KMS-11 (cell line): ENCODE results near the gene LIMS1.
"Not testable (repeated sequence)": the region's sequence is repeated elsewhere in the genome, so short reads cannot be mapped to it uniquely, and the experiment has no call there.

ENCODE experiments used
- H2AFZ ChIP-seq: fragments of 200-600 bp; sonication (generic); 2 replicates; pipeline ENCODE4 v1.6.1; 2016; ENCODE audit warnings: antibody characterized with exemption, mixed run types, low read depth
- H3K27ac ChIP-seq: fragments of 200-600 bp; sonication (generic); 2 replicates; pipeline ENCODE4 v1.6.1; 2016; ENCODE audit warnings: mild to moderate bottlenecking, mixed run types
- H3K27me3 ChIP-seq: fragments of 200-600 bp; sonication (generic); 2 replicates; pipeline ENCODE4 v1.6.1; 2017; ENCODE audit warnings: mild to moderate bottlenecking, low read depth, mixed run types, moderate library complexity; ENCODE audit not compliant: insufficient read depth
- H3K36me3 ChIP-seq: fragments of 200-600 bp; sonication (generic); 2 replicates; pipeline ENCODE4 v1.6.1; 2017; ENCODE audit warnings: mild to moderate bottlenecking, mixed run types; ENCODE audit not compliant: insufficient read depth
- H3K4me1 ChIP-seq: fragments of 200-600 bp; sonication (generic); 2 replicates; pipeline ENCODE4 v1.6.1; 2016; ENCODE audit warnings: mild to moderate bottlenecking, low read depth, mixed run types; ENCODE audit not compliant: poor library complexity, severe bottlenecking
- H3K4me2 ChIP-seq: fragments of 200-600 bp; sonication (generic); 2 replicates; pipeline ENCODE4 v1.7.0; 2016; ENCODE audit warnings: mild to moderate bottlenecking, mixed run types
- H3K4me3 ChIP-seq: fragments of 200-600 bp; sonication (generic); IDR thresholded peaks from 2 replicates; pipeline ENCODE4 v1.6.1; 2017; ENCODE audit warnings: low read depth, low read length, mixed read lengths; ENCODE audit not compliant: insufficient read depth
- H3K79me2 ChIP-seq: fragments of 200-600 bp; sonication (generic); 2 replicates; pipeline ENCODE4 v1.6.1; 2016; ENCODE audit warnings: low read depth, mixed run types; ENCODE audit not compliant: insufficient read depth
- H3K9ac ChIP-seq: fragments of 200-600 bp; sonication (generic); 2 replicates; pipeline ENCODE4 v1.6.1; 2016; ENCODE audit warnings: mild to moderate bottlenecking, mixed run types
- H4K20me1 ChIP-seq: fragments of 200-600 bp; sonication (generic); 2 replicates; pipeline ENCODE4 v1.6.1; 2016; ENCODE audit warnings: mild to moderate bottlenecking, mixed run types; ENCODE audit not compliant: insufficient read depth
- TF ChIP-seq, protein P1 (sequence below): fragments of 200-600 bp; sonication (generic); conservative IDR thresholded peaks from 2 replicates; pipeline ENCODE4 v1.6.1; 2017; ENCODE audit warnings: low read depth, mild to moderate bottlenecking, antibody characterized with exemption, low read length, moderate library complexity, mixed read lengths

Gene LIMS1

DNA sequence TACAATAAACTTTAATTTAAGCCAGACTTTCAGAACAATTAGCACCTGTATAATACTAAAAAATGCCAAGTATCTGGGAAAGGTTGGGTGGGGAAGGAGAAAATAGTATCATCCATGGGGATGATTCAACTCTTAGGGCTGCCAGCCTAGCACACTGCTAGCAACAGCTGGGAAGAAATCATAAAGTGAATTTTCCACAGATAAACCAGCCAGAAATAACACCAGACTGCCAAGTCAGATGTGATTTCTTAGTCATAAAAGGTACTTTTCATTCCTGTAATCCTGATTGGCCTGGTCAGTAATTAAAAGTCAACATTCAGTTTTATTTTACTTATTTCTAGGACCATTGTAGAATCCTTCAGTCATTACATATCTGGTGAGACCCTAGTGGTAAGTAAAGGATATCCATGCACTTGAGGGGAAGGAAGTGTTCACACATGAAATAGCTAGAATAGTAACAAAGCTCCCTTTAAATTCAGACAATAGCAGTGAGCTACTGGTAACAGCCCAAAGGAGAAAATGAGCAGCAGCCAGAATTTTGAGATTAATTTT, 59.4 kb downstream of the LIMS1 start:
- peaks cover 4% of the 10 kb centered on the region; the same call in 1 of the 2 replicates for H3K79me2 ChIP-seq
- no peak overlapping the region for H3K9ac ChIP-seq
- H3K4me2 ChIP-seq: peak overlapping the region; percentile 58; the same call in 1 of the 2 replicates
- no peaks in the 10 kb centered on the region for H3K36me3 ChIP-seq
- H3K27me3 ChIP-seq: no peaks in the 10 kb centered on the region
- H2AFZ ChIP-seq: no peak overlapping the region
- TF ChIP-seq, protein P1, sequence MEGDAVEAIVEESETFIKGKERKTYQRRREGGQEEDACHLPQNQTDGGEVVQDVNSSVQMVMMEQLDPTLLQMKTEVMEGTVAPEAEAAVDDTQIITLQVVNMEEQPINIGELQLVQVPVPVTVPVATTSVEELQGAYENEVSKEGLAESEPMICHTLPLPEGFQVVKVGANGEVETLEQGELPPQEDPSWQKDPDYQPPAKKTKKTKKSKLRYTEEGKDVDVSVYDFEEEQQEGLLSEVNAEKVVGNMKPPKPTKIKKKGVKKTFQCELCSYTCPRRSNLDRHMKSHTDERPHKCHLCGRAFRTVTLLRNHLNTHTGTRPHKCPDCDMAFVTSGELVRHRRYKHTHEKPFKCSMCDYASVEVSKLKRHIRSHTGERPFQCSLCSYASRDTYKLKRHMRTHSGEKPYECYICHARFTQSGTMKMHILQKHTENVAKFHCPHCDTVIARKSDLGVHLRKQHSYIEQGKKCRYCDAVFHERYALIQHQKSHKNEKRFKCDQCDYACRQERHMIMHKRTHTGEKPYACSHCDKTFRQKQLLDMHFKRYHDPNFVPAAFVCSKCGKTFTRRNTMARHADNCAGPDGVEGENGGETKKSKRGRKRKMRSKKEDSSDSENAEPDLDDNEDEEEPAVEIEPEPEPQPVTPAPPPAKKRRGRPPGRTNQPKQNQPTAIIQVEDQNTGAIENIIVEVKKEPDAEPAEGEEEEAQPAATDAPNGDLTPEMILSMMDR: no peak
- H4K20me1 ChIP-seq: no peaks in the 10 kb centered on the region
- H3K4me1 ChIP-seq: peaks cover 41% of the 10 kb centered on the region
- no peak overlapping the region for H3K4me3 ChIP-seq
- no peak overlapping the region for H3K27ac ChIP-seq

DNA sequence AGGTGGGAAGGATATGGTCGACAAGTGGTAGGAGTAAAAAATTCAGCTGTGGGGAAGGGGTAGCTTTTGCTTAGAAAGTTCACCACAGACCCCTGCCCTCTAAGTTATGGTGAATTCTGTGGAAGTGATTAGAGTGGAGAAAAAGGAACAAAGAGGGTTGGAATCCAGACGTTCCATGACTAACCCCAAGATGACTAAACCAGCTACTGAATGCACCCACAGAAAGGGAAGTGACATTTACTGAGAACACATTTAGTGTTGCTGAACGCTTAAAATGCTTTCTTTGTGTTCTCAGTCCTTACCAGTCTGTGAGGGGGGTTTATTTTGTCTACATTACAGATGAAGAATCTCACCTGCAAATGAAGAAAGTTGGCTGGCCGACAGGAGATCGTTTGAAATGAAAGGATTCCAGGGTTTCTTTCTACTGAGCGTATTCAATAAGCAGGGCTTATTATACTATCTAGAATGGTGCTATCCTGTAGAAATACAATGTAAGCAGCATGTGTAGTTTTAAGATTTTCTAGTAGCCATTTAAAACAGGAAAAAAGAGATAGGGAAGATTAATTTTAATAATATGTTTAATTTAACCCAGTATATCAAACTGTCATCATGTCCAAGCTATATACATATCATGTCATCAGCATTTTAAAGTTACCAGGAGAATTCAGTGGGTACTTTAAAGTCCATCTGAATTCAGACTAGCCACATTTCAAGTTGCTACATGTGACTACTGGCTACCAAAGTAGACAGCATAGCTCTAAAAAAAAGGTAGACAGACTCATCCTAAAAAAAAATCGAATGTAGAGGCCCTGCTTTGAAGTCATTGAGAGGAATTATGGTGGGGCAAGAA, 60.1 kb downstream of the LIMS1 start:
- no peaks in the 10 kb centered on the region for H4K20me1 ChIP-seq
- H3K4me3 ChIP-seq: no peak overlapping the region
- TF ChIP-seq, protein P1: no peak
- H3K4me2 ChIP-seq: peak overlapping the region; percentile 58
- H3K79me2 ChIP-seq: no peaks in the 10 kb centered on the region
- no peaks in the 10 kb centered on the region for H3K27me3 ChIP-seq
- H2AFZ ChIP-seq: no peak overlapping the region
- H3K36me3 ChIP-seq: no peaks in the 10 kb centered on the region
- no peak overlapping the region for H3K9ac ChIP-seq
- H3K27ac ChIP-seq: peak overlapping the region; percentile 25; the same call in 1 of the 2 replicates
- peaks cover 41% of the 10 kb centered on the region for H3K4me1 ChIP-seq

DNA sequence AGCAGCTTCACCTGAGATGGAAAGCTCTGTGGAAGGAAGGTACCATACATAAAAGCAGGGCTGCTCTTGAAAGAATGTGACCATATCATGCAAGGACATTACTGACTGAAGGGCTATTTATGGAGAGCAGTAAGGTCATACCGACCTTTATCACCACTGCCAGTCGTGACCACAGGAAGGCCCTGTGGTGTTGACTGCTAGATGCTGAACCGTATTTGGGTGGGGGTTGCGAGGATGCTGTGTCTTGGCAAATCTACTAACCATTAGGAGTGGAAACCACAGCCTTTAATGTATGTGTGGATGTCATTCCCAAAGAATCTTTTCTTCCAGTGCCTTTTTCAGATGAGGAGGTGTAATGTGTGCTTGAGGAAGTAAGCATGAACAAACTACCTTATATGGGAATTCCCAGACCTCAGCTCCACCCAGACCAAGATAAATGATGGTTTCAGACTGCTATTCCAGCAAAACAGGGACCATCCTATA, 60.8 kb downstream of the LIMS1 start:
- no peaks in the 10 kb centered on the region for H3K36me3 ChIP-seq
- peak overlapping the region; percentile 58 for H3K4me2 ChIP-seq
- TF ChIP-seq, protein P1: no peak
- H3K27ac ChIP-seq: peak overlapping the region; percentile 25; the same call in 1 of the 2 replicates
- H4K20me1 ChIP-seq: no peaks in the 10 kb centered on the region
- no peaks in the 10 kb centered on the region for H3K27me3 ChIP-seq
- peaks cover 41% of the 10 kb centered on the region for H3K4me1 ChIP-seq
- H3K4me3 ChIP-seq: no peak overlapping the region
- no peaks in the 10 kb centered on the region for H3K79me2 ChIP-seq
- no peak overlapping the region for H2AFZ ChIP-seq
- no peak overlapping the region for H3K9ac ChIP-seq

DNA sequence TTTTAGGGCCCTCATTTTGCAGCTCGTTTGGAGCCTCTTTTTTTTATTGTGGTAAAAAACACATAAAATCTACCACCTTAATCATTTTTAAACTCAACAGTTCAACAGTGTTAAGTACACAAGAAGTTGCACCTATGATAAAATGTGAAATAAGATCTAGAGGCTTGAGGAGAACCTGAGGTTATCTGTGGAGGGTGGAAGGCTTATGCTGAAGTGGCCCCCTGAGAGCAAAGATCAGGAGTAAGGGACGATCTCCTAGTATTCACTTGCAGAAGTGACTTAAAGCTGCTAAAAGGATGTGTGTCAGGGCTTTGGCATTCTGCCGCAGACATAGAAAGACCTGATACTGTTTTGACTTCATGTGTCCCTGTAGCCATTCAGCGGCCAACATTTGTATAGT, 61.5 kb downstream of the LIMS1 start:
- not testable (repeated sequence) for H3K4me3 ChIP-seq, H4K20me1 ChIP-seq, H2AFZ ChIP-seq, H3K4me2 ChIP-seq, H3K36me3 ChIP-seq, H3K79me2 ChIP-seq, H3K9ac ChIP-seq, H3K27me3 ChIP-seq, H3K27ac ChIP-seq
- peaks cover 41% of the 10 kb centered on the region for H3K4me1 ChIP-seq

DNA sequence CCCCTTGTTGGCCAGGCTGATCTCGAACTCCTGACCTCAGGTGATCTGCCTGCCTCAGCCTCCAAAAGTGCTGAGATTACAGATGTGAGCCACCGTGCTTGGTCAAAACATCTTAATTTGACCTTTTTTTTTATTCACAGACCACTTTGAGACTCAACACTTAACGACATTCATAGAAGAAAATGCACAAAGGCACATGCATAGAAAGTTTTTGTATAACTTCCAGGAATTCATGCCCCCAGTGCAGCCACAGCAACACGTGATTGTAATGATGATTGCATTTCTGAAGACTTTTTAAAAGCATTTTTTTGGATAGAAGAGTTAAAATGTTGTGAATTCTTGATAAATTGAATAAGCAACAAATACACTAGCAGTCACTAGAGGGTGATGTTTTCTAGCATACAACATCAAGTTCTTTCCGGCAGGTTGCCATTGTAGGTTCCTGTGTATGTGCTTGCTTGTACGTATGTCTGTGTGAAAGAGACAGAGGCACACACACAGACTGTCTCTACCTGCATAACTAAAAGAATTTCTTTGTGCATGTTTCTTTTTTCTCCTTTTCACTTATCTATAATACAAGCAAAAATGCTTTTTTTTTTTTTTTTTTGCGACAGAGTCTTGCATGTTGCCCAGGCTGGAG, 63.0 kb downstream of the LIMS1 start:
- H3K9ac ChIP-seq, H3K36me3 ChIP-seq, H3K4me2 ChIP-seq, H4K20me1 ChIP-seq, H2AFZ ChIP-seq, H3K27me3 ChIP-seq, H3K27ac ChIP-seq, H3K79me2 ChIP-seq, H3K4me3 ChIP-seq: not testable (repeated sequence)
- peaks cover 41% of the 10 kb centered on the region for H3K4me1 ChIP-seq

DNA sequence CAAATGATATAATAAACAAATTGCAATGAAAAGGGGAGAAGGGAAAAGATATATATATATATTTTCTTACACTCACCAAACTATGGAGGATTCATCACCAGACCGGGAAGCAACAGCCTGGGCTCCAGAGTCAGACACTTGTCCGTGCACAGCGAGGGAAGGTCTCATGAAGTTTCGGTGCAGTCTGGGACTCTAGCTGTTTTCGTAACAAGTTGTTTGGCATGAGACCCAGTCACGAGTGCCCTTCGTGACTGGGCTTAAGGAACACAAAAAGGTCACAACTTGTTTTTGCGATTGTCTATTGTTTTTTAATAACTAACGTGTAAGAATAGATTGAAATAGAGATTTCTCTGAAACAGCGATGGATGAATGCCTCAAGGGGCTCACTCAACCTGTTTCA, 66.9 kb downstream of the LIMS1 start:
- not testable (repeated sequence) for H3K27ac ChIP-seq, H3K36me3 ChIP-seq, H3K79me2 ChIP-seq, H2AFZ ChIP-seq, H3K9ac ChIP-seq, H3K27me3 ChIP-seq, H3K4me3 ChIP-seq, H3K4me2 ChIP-seq, H4K20me1 ChIP-seq
- peaks cover 29% of the 10 kb centered on the region for H3K4me1 ChIP-seq
